Colonic mucosa (tissue), 4 donors: Measurements from ENCODE around the gene TSNAX. TPM values are rescaled to one million over a fixed set of nuclear protein-coding genes. Genes with fewer than 3 reads are reported as not detected.

Source experiments
- DNase-seq: peaks from one replicate; pipeline ENCODE4 v3.0.0-alpha.2; 2020
- H3K27ac ChIP-seq: fragments of 200-600 bp; one replicate; pipeline ENCODE4 v1.8.0; 2021
- H3K27me3 ChIP-seq: fragments of 200-600 bp; one replicate; pipeline ENCODE4 v1.8.0; 2021
- H3K36me3 ChIP-seq: fragments of 200-600 bp; one replicate; pipeline ENCODE4 v1.8.0; 2021
- H3K4me1 ChIP-seq: fragments of 200-600 bp; one replicate; pipeline ENCODE4 v1.8.0; 2021; ENCODE audit warnings: mild to moderate bottlenecking
- H3K4me3 ChIP-seq: fragments of 200-600 bp; one replicate; pipeline ENCODE4 v1.8.0; 2021
- H3K9ac ChIP-seq, 2 donors: one replicate each; pipeline ENCODE4 v1.7.0; 2013; ENCODE audit warnings: control low read depth in 2 of 2, low read depth in 2 of 2, low read length in 2 of 2
- H3K9me3 ChIP-seq: fragments of 200-600 bp; one replicate; pipeline ENCODE4 v1.8.0; 2021
- intact Hi-C: fragments of 100-400 bp; cut with DNase I; formaldehyde crosslinking; loops from one replicate; pipeline ENCODE4 v1.14.1; 2022
- total RNA-seq, 2 donors: library from RNA; stranded (reverse); fragmentation: NEBNext Ultra II Directional in 1 of 2; extraction: Animal tissue kit (Norgen Biotek cat#: 25700) in 1 of 2; gene quantifications; one replicate each; pipeline ENCODE4 v1.2.1, GENCODE V29; 2021
- TF ChIP-seq, protein P1 (sequence below): fragments of 200-600 bp; IDR thresholded peaks from one replicate; pipeline ENCODE4 v1.8.0; 2022; ENCODE audit warnings: antibody characterized with exemption, mild to moderate bottlenecking
- donor health status: healthy.
- donor health status: DM: no; HTN: no; CAD: no.
- donor health status: DM: no; HTN: no; CAD: no.

TSNAX gene
- total RNA-seq, 2 donors from 2014 or later: 22.6 to 37.3 TPM

DNA sequence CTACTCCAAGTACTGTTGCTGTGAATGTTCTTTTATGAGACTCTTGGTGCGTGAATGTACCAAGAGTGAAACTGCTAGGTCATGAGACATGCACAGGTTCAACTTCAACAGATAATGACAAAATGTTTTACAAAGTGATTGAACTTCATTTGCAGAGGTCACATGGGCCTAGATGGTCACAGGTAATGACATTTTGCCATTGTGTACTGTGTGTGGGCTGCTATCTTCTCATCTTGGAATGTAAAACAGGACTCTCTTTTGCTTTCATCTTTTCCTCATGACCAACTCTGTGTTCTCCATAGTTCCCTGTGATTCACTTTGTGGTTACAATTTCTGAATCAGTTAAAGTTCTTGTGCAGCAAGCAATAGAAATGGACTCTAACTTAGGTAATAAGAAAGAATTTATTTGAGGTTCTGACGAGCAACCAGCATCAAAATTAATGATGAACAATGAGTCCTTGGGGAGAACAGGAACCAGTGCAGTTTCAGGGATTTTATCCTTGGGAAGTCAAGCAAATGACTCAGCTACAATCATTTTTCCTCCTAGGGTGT, 16.2 kb upstream of the TSNAX start:
- intact Hi-C loops: no loop called here
- TF ChIP-seq, protein P1, sequence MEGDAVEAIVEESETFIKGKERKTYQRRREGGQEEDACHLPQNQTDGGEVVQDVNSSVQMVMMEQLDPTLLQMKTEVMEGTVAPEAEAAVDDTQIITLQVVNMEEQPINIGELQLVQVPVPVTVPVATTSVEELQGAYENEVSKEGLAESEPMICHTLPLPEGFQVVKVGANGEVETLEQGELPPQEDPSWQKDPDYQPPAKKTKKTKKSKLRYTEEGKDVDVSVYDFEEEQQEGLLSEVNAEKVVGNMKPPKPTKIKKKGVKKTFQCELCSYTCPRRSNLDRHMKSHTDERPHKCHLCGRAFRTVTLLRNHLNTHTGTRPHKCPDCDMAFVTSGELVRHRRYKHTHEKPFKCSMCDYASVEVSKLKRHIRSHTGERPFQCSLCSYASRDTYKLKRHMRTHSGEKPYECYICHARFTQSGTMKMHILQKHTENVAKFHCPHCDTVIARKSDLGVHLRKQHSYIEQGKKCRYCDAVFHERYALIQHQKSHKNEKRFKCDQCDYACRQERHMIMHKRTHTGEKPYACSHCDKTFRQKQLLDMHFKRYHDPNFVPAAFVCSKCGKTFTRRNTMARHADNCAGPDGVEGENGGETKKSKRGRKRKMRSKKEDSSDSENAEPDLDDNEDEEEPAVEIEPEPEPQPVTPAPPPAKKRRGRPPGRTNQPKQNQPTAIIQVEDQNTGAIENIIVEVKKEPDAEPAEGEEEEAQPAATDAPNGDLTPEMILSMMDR: no peak
- Histone ChIP-seq H3K27ac (no peak overlapping the region), H3K36me3 (no peaks in the 10 kb centered on the region), H3K9me3 (no peaks in the 10 kb centered on the region), H3K27me3 (no peaks in the 10 kb centered on the region), H3K9ac (no peak overlapping the region), H3K4me1 (no peaks in the 10 kb centered on the region), H3K4me3 (no peak overlapping the region)
- no peak for DNase-seq

DNA sequence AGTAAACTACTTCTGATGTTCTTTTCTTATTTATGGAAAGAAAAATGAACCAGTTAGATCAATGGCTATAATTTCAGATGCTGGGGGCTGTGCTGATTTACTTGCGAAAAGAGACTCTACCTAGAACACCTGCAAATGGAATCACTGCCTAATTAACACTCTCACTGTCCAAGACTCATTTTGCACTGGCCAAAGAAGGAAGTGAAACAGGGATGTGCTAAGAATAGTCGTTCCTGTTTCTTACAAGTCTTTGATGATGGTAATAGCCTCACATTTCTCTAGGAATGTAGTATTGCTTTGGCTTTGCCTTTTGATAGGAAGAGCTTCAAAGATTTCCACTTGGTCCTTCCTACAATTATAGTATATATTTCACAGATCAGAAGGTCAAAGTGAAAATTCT, 12.7 kb upstream of the TSNAX start:
- no peaks in the 10 kb centered on the region for H3K27me3 ChIP-seq
- no peak for DNase-seq
- TF ChIP-seq, protein P1: no peak
- intact Hi-C loops: no loop called here
- no peaks in the 10 kb centered on the region for H3K9me3 ChIP-seq
- no peak overlapping the region for H3K27ac ChIP-seq
- no peak overlapping the region for H3K4me3 ChIP-seq
- no peaks in the 10 kb centered on the region for H3K4me1 ChIP-seq
- no peak overlapping the region for H3K9ac ChIP-seq
- H3K36me3 ChIP-seq: no peaks in the 10 kb centered on the region

DNA sequence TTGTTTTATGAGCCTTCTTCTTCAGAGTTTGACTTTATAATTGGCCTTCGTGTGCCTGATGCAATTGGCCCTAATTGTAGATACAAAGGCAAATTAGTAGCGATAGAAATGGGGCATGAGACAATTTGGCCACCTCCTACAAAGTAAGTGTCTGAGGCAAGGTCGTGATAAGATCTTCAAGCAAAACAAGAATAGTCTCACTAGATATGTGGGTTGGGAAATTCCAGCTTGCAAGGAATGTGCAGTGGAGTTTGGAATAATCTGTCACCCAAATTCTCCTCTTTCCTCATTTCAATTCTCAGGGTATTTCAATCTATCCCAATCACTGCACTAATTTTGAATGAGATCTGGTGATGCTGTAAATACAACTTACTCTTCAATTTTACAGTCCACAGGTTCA, 11.4 kb upstream of the TSNAX start:
- TF ChIP-seq, protein P1: no peak
- DNase-seq: no peak
- Histone ChIP-seq H3K27ac (no peak overlapping the region), H3K4me1 (no peaks in the 10 kb centered on the region), H3K36me3 (no peaks in the 10 kb centered on the region), H3K4me3 (no peak overlapping the region), H3K9me3 (no peaks in the 10 kb centered on the region), H3K27me3 (no peaks in the 10 kb centered on the region), H3K9ac (no peak overlapping the region)
- intact Hi-C loops: no loop called here

DNA sequence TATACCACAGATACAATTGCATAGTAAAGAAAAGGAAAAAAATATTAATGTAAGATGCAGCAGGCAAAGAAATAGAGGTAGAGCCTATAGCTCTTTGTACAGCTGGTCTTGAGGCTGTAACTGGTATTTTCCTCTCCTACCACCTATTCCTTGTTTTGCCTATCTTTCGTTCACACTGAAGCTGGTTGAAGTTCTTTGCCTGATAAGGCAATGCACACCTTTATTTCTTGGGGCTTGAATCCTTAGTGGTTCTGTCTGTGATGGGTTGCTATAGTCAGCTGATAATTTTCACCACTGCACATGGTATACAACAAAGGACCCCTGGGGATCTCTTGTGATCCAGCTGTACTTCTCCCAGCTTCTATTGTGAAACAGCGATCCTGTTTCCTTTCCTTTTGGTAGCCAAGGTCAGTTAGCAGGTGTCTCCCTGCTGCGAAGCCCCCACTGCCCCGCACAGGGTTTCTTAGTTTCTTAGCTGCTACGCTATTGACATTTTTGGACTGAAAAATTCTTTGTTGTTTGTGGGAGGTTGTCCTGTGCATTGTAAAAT, 9.9 kb upstream of the TSNAX start:
- Histone ChIP-seq H3K4me1 (no peaks in the 10 kb centered on the region), H3K9me3 (no peaks in the 10 kb centered on the region), H3K36me3 (no peaks in the 10 kb centered on the region), H3K4me3 (no peak overlapping the region), H3K27ac (no peak overlapping the region), H3K27me3 (no peaks in the 10 kb centered on the region), H3K9ac (no peak overlapping the region)
- no peak for DNase-seq
- intact Hi-C loops: no loop called here
- TF ChIP-seq, protein P1: no peak

DNA sequence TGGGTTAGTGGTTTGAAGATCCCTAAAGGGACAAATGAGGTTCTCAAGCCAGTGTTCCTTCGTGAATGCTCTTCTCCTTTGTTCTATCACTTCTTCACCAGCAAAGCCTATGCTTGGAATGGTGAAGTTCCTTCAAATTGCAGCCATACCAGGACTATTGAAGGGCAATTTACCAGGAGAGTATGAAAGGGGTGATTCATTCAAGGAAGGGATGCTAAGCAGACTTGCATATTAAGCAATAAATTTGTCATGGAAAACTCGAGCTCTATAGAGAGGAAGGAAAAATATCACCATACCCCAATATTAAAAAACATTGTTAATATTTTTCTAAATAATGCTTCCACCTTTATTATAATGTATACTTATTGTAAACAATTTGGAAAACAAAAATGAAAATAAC, 9.3 kb upstream of the TSNAX start:
- H3K9me3 ChIP-seq: no peaks in the 10 kb centered on the region
- no peaks in the 10 kb centered on the region for H3K4me1 ChIP-seq
- no peak overlapping the region for H3K27ac ChIP-seq
- no peak for DNase-seq
- no peaks in the 10 kb centered on the region for H3K27me3 ChIP-seq
- intact Hi-C loops: no loop called here
- H3K36me3 ChIP-seq: no peaks in the 10 kb centered on the region
- TF ChIP-seq, protein P1: no peak
- H3K4me3 ChIP-seq: no peak overlapping the region
- no peak overlapping the region for H3K9ac ChIP-seq
